SK-N-SH treated with all-trans-retinoic acid at 6 μM for 48 hours (cell line): ENCODE data around the gene DLG2.

Source experiments
- ATAC-seq: fragments of 200-7000 bp; cut with Tn5 transposase; 3 replicates; pipeline ENCODE4 v1.9.1; 2020; ENCODE audit warnings: mild to moderate bottlenecking, moderate library complexity
- ARNTL ChIP-seq: fragments of 450-650 bp; formaldehyde crosslinking; IDR thresholded peaks from 2 replicates; pipeline ENCODE4 v1.5.0; 2020; ENCODE audit warnings: low read depth, mild to moderate bottlenecking, moderate library complexity, borderline replicate concordance
- CSDC2 ChIP-seq: fragments of 250-450 bp; sonication (Bioruptor Pico); IDR thresholded peaks from 2 replicates; pipeline ENCODE4 v1.5.0; 2020; ENCODE audit warnings: mild to moderate bottlenecking, moderate library complexity
- ESRRG ChIP-seq: fragments of 250-450 bp; sonication (Bioruptor Pico); IDR thresholded peaks from 2 replicates; pipeline ENCODE4 v1.6.1; 2021; ENCODE audit warnings: mild to moderate bottlenecking
- GLIS3 ChIP-seq: fragments of 250-450 bp; sonication (Bioruptor Pico); IDR thresholded peaks from 2 replicates; pipeline ENCODE4 v1.5.0; 2020; ENCODE audit warnings: mild to moderate bottlenecking, moderate library complexity
- ISL1 ChIP-seq: fragments of 250-450 bp; sonication (Bioruptor Pico); IDR thresholded peaks from 2 replicates; pipeline ENCODE4 v2.1.2; 2022; ENCODE audit warnings: mild to moderate bottlenecking, moderate library complexity
- OSR1 ChIP-seq: fragments of 250-450 bp; sonication (Bioruptor Pico); IDR thresholded peaks from 2 replicates; pipeline ENCODE4 v1.8.0; 2022; ENCODE audit warnings: moderate library complexity, mild to moderate bottlenecking, inconsistent platforms
- RARB ChIP-seq: fragments of 250-450 bp; sonication (Bioruptor Pico); IDR thresholded peaks from 2 replicates; pipeline ENCODE4 v1.8.0; 2021; ENCODE audit warnings: mild to moderate bottlenecking, moderate library complexity
- SNAI2 ChIP-seq: fragments of 250-450 bp; sonication (Bioruptor Pico); IDR thresholded peaks from 2 replicates; pipeline ENCODE4 v1.5.0; 2020; ENCODE audit warnings: mild to moderate bottlenecking, moderate library complexity
- TCF4 ChIP-seq: fragments of 250-450 bp; sonication (Bioruptor Pico); IDR thresholded peaks from 2 replicates; pipeline ENCODE4 v1.8.0; 2021; ENCODE audit warnings: mild to moderate bottlenecking, moderate library complexity, borderline replicate concordance
- TOX ChIP-seq: fragments of 250-450 bp; sonication (Bioruptor Pico); IDR thresholded peaks from 2 replicates; pipeline ENCODE4 v1.8.0; 2021; ENCODE audit warnings: mild to moderate bottlenecking, moderate library complexity, borderline replicate concordance
- ZFP3 ChIP-seq: fragments of 250-450 bp; sonication (Bioruptor Pico); IDR thresholded peaks from 2 replicates; pipeline ENCODE4 v1.5.0; 2020; ENCODE audit warnings: mild to moderate bottlenecking, moderate library complexity
- ZFP30 ChIP-seq: fragments of 450-650 bp; formaldehyde crosslinking; IDR thresholded peaks from 2 replicates; pipeline ENCODE4 v1.5.0; 2022; ENCODE audit warnings: mild to moderate bottlenecking, moderate library complexity
- ZNF565 ChIP-seq: fragments of 450-650 bp; formaldehyde crosslinking; conservative IDR thresholded peaks from 2 replicates; pipeline ENCODE4 v1.5.0; 2020; ENCODE audit warnings: low read depth, mild to moderate bottlenecking, moderate library complexity
- ZNF70 ChIP-seq: fragments of 450-650 bp; formaldehyde crosslinking; IDR thresholded peaks from 2 replicates; pipeline ENCODE4 v1.5.0; 2020; ENCODE audit warnings: mild to moderate bottlenecking, moderate library complexity
- ZNF8 ChIP-seq: fragments of 450-650 bp; formaldehyde crosslinking; IDR thresholded peaks from 2 replicates; pipeline ENCODE4 v1.5.0; 2020; ENCODE audit warnings: mild to moderate bottlenecking, moderate library complexity
- TF ChIP-seq, protein P1 (sequence below): fragments of 250-450 bp; sonication (Bioruptor Pico); IDR thresholded peaks from 2 replicates; pipeline ENCODE4 v1.8.0; 2020; ENCODE audit warnings: mild to moderate bottlenecking, moderate library complexity, borderline replicate concordance
- TF ChIP-seq, protein P2 (sequence below): fragments of 250-450 bp; sonication (Bioruptor Pico); IDR thresholded peaks from 2 replicates; pipeline ENCODE4 v1.5.1; 2020; ENCODE audit warnings: low read depth, mild to moderate bottlenecking, moderate library complexity
- TF ChIP-seq, protein P3 (sequence below): fragments of 250-450 bp; sonication (Bioruptor Pico); IDR thresholded peaks from 2 replicates; pipeline ENCODE4 v1.8.0; 2021; ENCODE audit warnings: low read depth, mild to moderate bottlenecking, moderate library complexity, borderline replicate concordance
- TF ChIP-seq, protein P4 (sequence below): fragments of 250-450 bp; sonication (Bioruptor Pico); IDR thresholded peaks from 2 replicates; pipeline ENCODE4 v1.5.0; 2020; ENCODE audit warnings: mild to moderate bottlenecking, moderate library complexity
- TF ChIP-seq, protein P5 (sequence below): fragments of 250-450 bp; sonication (Bioruptor Pico); IDR thresholded peaks from 2 replicates; pipeline ENCODE4 v1.5.1; 2021; ENCODE audit warnings: mild to moderate bottlenecking, moderate library complexity

Gene DLG2

DNA sequence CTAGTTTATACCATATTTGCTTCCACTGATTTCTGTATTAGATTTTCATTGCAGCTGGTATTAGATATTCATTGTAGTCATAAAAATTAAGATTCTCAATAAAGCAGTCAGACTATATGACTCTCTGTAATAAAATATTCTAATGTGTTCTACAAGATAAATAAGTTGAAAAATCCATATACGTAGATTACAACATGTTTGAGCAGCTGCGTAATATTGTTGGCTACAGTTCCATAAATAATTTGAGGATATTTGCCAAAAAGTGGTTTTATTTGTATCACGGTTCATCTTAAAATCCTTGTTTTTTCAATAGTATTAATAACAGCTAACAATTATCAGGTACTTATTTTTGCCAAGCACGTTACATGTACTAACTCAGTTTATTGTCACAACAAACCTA, 1672.4 kb downstream of the DLG2 start:
- ATAC-seq = no peak
- TF ChIP-seq ZNF8 (no peak), ISL1 (CRISPR knock-in tag) (no peak), ESRRG (CRISPR knock-in tag) (no peak), RARB (no peak), SNAI2 (CRISPR knock-in tag) (no peak), ZFP30 (CRISPR knock-in tag) (no peak), OSR1 (CRISPR knock-in tag) (no peak), TCF4 (no peak), ZNF70 (CRISPR knock-in tag) (no peak), GLIS3 (CRISPR knock-in tag) (no peak), CSDC2 (CRISPR knock-in tag) (no peak), ARNTL (no peak), ZNF565 (CRISPR knock-in tag) (no peak), ZFP3 (CRISPR knock-in tag) (no peak)
- TF ChIP-seq, protein P1, sequence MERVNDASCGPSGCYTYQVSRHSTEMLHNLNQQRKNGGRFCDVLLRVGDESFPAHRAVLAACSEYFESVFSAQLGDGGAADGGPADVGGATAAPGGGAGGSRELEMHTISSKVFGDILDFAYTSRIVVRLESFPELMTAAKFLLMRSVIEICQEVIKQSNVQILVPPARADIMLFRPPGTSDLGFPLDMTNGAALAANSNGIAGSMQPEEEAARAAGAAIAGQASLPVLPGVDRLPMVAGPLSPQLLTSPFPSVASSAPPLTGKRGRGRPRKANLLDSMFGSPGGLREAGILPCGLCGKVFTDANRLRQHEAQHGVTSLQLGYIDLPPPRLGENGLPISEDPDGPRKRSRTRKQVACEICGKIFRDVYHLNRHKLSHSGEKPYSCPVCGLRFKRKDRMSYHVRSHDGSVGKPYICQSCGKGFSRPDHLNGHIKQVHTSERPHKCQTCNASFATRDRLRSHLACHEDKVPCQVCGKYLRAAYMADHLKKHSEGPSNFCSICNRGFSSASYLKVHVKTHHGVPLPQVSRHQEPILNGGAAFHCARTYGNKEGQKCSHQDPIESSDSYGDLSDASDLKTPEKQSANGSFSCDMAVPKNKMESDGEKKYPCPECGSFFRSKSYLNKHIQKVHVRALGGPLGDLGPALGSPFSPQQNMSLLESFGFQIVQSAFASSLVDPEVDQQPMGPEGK (CRISPR knock-in tag) = no peak
- TF ChIP-seq, protein P2, sequence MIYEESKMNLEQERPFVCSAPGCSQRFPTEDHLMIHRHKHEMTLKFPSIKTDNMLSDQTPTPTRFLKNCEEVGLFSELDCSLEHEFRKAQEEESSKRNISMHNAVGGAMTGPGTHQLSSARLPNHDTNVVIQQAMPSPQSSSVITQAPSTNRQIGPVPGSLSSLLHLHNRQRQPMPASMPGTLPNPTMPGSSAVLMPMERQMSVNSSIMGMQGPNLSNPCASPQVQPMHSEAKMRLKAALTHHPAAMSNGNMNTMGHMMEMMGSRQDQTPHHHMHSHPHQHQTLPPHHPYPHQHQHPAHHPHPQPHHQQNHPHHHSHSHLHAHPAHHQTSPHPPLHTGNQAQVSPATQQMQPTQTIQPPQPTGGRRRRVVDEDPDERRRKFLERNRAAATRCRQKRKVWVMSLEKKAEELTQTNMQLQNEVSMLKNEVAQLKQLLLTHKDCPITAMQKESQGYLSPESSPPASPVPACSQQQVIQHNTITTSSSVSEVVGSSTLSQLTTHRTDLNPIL = no peak
- TF ChIP-seq, protein P3, sequence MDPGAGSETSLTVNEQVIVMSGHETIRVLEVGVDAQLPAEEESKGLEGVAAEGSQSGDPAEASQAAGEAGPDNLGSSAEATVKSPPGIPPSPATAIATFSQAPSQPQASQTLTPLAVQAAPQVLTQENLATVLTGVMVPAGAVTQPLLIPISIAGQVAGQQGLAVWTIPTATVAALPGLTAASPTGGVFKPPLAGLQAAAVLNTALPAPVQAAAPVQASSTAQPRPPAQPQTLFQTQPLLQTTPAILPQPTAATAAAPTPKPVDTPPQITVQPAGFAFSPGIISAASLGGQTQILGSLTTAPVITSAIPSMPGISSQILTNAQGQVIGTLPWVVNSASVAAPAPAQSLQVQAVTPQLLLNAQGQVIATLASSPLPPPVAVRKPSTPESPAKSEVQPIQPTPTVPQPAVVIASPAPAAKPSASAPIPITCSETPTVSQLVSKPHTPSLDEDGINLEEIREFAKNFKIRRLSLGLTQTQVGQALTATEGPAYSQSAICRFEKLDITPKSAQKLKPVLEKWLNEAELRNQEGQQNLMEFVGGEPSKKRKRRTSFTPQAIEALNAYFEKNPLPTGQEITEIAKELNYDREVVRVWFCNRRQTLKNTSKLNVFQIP (CRISPR knock-in tag) = no peak
- TF ChIP-seq, protein P4, sequence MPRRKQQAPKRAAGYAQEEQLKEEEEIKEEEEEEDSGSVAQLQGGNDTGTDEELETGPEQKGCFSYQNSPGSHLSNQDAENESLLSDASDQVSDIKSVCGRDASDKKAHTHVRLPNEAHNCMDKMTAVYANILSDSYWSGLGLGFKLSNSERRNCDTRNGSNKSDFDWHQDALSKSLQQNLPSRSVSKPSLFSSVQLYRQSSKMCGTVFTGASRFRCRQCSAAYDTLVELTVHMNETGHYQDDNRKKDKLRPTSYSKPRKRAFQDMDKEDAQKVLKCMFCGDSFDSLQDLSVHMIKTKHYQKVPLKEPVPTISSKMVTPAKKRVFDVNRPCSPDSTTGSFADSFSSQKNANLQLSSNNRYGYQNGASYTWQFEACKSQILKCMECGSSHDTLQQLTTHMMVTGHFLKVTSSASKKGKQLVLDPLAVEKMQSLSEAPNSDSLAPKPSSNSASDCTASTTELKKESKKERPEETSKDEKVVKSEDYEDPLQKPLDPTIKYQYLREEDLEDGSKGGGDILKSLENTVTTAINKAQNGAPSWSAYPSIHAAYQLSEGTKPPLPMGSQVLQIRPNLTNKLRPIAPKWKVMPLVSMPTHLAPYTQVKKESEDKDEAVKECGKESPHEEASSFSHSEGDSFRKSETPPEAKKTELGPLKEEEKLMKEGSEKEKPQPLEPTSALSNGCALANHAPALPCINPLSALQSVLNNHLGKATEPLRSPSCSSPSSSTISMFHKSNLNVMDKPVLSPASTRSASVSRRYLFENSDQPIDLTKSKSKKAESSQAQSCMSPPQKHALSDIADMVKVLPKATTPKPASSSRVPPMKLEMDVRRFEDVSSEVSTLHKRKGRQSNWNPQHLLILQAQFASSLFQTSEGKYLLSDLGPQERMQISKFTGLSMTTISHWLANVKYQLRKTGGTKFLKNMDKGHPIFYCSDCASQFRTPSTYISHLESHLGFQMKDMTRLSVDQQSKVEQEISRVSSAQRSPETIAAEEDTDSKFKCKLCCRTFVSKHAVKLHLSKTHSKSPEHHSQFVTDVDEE (CRISPR knock-in tag) = no peak
- TF ChIP-seq, protein P5, sequence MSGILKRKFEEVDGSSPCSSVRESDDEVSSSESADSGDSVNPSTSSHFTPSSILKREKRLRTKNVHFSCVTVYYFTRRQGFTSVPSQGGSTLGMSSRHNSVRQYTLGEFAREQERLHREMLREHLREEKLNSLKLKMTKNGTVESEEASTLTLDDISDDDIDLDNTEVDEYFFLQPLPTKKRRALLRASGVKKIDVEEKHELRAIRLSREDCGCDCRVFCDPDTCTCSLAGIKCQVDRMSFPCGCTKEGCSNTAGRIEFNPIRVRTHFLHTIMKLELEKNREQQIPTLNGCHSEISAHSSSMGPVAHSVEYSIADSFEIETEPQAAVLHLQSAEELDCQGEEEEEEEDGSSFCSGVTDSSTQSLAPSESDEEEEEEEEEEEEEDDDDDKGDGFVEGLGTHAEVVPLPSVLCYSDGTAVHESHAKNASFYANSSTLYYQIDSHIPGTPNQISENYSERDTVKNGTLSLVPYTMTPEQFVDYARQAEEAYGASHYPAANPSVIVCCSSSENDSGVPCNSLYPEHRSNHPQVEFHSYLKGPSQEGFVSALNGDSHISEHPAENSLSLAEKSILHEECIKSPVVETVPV (CRISPR knock-in tag) = no peak

DNA sequence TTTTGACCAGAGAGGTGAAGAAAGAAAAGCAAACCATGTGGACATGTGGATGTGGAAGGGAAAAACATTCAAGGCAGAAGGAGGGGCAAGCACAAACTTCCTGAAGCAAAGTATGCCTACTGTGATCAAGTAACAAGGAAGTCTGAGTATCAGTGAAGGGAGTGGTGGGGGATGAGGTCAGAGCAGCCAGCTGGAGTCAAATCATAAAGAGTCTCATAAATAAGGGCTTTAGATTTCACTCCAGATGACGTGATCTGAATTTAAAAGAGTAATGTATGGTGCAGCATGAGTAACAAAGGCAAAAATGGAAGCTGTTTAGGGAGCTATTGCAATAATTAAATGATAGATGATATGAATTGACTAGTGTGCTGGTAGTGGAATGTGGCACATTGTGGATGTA, 1675.6 kb downstream of the DLG2 start:
- TF ChIP-seq, protein P3 (CRISPR knock-in tag) = no peak
- TF ChIP-seq TOX (CRISPR knock-in tag) (no peak), ZFP3 (CRISPR knock-in tag) (no peak), SNAI2 (CRISPR knock-in tag) (no peak), RARB (no peak), TCF4 (no peak), OSR1 (CRISPR knock-in tag) (no peak), ARNTL (no peak), ZNF8 (no peak), CSDC2 (CRISPR knock-in tag) (no peak)
- TF ChIP-seq, protein P2 = no peak
- TF ChIP-seq, protein P4 (CRISPR knock-in tag) = no peak
- ATAC-seq = no peak
